ENCODE data around the gene MYL11. TPM values are rescaled to one million over a fixed set of nuclear protein-coding genes. Genes with fewer than 3 reads are reported as not detected.
"Not testable (repeated sequence)": the region's sequence is repeated elsewhere in the genome, so short reads cannot be mapped to it uniquely, and the experiment has no call there.

MYL11 gene, protein sequence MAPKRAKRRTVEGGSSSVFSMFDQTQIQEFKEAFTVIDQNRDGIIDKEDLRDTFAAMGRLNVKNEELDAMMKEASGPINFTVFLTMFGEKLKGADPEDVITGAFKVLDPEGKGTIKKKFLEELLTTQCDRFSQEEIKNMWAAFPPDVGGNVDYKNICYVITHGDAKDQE
- not detected for total RNA-seq
- long read RNA-seq, result 0 reads

DNA sequence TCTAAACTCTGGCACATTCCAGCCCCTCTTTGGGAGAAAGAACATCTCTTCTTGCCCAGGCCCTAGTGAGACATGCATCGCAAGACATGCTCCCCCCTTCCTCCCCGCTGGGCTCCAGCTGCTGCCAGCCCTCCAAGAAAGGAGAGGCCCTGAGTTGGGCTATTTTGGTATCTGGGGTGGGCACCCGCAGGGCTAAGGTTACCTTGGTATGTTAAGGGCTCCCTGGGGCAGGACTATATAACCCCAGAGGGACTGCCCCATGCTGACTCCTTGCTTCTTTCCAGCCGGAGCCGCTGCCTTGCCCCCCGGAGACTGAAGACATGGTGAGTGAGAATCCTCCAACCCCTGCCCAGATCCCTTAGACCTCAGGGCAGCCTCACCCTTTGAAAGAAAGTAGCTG, at the start of gene MYL11:
Gene MYL11, plus strand, starts transcription at position 265 of the 400 bp plus-strand sequence. Its CDS starts 56 bp downstream, at position 321.
- Histone ChIP-seq H3K4me3 (no peak within 1 kb of the TSS), H3K4me1 (peaks cover 25% of the 10 kb centered on the region), H3K27ac (no peak within 1 kb of the TSS), H3K36me3 (no peaks in the 10 kb centered on the region), H3K27me3 (ENCODE audit: low read depth) (no peaks in the 10 kb centered on the region), H3K9me3 (no peaks in the 10 kb centered on the region)
- no peak for DNase-seq
- no peak for ATAC-seq
- intact Hi-C loops (cut with DNase I), result no loop called here
- TF ChIP-seq, protein P1, sequence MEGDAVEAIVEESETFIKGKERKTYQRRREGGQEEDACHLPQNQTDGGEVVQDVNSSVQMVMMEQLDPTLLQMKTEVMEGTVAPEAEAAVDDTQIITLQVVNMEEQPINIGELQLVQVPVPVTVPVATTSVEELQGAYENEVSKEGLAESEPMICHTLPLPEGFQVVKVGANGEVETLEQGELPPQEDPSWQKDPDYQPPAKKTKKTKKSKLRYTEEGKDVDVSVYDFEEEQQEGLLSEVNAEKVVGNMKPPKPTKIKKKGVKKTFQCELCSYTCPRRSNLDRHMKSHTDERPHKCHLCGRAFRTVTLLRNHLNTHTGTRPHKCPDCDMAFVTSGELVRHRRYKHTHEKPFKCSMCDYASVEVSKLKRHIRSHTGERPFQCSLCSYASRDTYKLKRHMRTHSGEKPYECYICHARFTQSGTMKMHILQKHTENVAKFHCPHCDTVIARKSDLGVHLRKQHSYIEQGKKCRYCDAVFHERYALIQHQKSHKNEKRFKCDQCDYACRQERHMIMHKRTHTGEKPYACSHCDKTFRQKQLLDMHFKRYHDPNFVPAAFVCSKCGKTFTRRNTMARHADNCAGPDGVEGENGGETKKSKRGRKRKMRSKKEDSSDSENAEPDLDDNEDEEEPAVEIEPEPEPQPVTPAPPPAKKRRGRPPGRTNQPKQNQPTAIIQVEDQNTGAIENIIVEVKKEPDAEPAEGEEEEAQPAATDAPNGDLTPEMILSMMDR (IDR thresholded peaks at IDR 0.05), result no peak

DNA sequence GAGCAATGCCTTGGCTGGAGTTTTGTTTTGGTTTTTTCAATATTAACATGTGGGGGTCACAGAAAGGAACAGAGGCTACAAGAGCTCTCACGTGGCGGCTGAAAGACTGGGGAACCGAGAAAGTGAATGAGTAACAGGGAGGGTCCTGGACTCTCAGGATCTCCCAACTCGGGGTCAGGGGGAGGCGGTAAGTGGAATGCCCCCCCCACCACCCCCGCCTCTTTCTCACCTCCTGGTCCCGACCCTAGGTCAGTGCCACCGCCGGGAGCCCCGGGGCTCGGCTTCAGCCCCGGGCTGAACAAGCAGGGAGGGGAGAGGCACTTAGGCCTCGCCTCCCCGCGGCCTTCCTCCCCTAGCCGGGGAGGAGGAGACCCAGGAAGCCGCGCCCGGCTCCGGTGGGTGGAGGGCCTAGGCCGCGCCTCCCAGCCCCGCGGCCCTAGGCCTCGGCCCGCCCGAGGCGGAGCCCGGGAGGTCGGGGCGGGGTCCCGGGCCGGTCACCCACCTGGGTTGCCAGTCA, 40.1 kb upstream of the MYL11 start:
- H3K9me3 ChIP-seq; H3K4me1 ChIP-seq; H3K27me3 ChIP-seq (ENCODE audit: low read depth); intact Hi-C loops (cut with DNase I); H3K36me3 ChIP-seq: not testable (repeated sequence)
- ATAC-seq, result peak; percentile 98 to 99
- Histone ChIP-seq H3K4me3 (peak overlapping the region; percentile 64), H3K27ac (peak overlapping the region; percentile 88)
- peak; percentile 91 for DNase-seq

DNA sequence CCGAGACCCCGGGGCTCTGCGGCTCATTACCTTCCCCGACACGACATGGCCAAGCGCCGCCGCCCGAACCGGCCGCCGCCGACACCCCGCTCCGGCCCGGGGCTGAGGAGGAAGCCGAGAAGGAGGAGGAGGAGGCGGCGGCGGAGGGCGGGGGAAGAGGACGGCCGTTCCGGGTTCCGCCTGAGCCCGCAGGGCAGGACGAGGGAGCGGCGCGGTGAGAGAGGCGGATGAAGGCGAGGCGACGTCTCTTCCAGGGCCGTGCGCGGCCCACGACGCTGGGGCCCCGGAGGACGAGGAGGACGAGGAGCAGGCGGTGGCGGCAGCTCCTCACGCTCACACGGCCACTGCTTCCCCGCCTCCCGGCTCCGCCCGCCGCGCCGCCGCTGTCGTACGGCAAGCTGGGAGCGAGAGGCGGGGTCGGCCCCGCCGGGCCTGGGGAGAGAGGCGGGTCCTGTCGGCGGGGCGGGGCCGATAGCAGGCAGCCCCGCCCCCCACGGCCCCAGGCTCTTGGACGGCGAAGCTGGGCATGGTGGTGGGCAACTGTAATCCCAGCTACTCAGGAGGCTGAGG, 39.5 kb upstream of the MYL11 start:
- intact Hi-C loops (cut with DNase I); H3K27me3 ChIP-seq (ENCODE audit: low read depth); H3K9me3 ChIP-seq; H3K4me1 ChIP-seq; H3K36me3 ChIP-seq: not testable (repeated sequence)
- Histone ChIP-seq H3K4me3 (peak overlapping the region; percentile 64), H3K27ac (peak overlapping the region; percentile 88)
- ATAC-seq, result peak; percentile 97
- peak; percentile 92 for DNase-seq

DNA sequence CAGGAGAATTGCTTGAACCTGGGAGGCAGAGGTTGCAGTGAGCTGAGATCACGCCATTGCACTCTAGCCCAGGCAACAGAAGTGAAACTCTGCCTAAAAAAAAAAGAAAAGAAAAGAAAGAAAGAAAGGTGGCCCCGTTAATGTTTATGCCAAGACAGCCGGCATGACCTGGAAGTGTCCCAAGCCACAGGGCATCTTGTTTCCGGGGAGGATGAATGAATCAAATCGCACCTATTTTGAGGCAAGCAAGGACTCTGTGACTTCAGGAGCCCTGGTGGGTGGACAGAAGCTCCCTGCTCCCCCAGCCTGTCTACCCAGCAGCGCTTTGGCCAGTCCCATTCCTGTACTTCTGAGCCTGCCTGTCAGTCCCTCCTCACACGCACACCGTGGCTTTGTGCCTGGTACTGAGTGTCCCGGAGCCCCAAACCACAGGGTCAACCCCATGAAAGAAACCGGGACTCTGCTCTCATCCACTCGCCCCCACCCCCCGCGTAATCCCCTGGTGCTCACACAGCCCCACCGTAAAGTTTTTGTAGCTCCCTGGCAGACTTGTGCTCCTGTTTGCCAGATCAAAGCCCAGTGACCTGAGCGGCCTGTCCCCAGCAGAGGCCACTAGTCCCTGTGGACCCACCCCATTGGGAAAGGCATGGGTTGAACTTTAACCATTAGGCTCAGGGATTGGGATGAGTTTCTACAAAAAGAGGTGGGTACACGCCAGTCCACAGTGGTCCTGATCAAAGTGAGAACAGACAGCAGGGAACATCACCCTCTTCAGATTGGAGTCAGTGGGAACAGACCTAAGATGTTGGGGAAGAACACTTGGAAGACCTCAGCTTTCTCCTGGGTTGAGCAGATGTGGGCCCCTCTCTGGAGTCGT, 38.8 kb upstream of the MYL11 start:
- TF ChIP-seq, protein P1 (IDR thresholded peaks at IDR 0.05), result no peak
- DNase-seq, result no peak
- Histone ChIP-seq H3K4me3 (peak overlapping the region; percentile 64), H3K36me3 (no peaks in the 10 kb centered on the region), H3K4me1 (peaks cover 7% of the 10 kb centered on the region), H3K27ac (peak overlapping the region; percentile 88), H3K27me3 (ENCODE audit: low read depth) (no peaks in the 10 kb centered on the region), H3K9me3 (no peaks in the 10 kb centered on the region)
- intact Hi-C loops (cut with DNase I), result no loop called here
- ATAC-seq, result peak; percentile 9 to 13

DNA sequence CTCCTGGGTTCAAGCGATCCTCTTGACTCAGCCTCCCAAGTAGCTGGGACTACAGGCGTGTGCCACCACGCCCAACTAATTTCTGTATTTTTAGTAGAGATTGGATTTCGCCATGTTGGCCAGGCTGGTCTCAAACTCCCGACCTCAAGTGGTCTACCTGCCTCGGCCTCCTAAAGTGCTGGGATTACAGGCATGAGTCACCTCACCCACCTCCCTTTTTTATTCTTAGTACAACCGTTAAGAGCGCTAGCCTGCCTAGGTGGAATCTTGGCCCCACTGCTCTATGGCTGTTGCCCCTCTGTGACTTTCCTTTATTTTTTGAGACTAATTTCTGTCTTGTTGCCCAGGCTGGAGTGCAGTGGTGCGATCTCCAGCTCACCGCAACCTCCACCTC, 36.6 kb upstream of the MYL11 start:
- H3K27me3 ChIP-seq (ENCODE audit: low read depth); H3K36me3 ChIP-seq; DNase-seq; H3K27ac ChIP-seq; H3K4me1 ChIP-seq; intact Hi-C loops (cut with DNase I); H3K9me3 ChIP-seq; ATAC-seq; H3K4me3 ChIP-seq: not testable (repeated sequence)

DNA sequence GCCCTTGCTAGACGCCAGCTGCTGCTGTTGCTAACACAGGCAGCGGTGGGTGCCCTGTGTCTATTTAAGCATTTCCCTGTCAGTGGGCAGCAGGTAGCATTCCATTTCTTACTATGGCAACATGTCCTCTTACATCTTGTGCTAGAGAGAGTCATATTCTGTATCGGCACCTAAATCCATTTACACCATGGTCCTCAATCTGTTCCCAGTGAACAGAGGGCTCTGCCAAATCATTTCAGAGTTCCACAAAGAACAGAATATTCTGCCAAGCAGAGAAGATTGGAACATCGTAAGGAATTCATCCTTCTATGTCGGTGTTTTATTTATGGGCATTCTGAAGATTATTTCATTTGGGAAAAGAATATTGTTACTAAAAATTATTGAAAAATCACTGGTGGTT, 35.9 kb upstream of the MYL11 start:
- intact Hi-C loops (cut with DNase I); DNase-seq; H3K36me3 ChIP-seq; H3K4me3 ChIP-seq; H3K27ac ChIP-seq; H3K27me3 ChIP-seq (ENCODE audit: low read depth); H3K4me1 ChIP-seq; ATAC-seq; H3K9me3 ChIP-seq: not testable (repeated sequence)

DNA sequence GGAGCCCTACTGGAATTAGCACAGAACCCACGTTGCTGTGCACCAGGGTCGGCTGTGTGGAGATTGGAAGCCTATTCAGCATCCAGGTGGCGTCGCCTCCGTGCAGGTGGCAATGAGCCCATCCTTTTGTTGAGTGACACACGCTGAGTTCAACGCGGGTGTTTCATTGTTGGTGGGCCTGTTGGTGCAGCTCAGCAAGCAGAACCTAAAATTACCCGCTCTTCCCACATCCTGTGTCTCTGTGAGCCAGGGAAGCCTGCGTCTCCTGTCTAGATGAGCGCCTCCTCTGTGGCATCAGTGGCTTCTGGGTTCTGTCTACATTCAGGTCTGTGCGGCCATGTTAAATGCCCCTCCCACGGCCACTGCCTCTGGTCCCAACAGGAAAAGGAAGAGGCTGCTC, 34.0 kb upstream of the MYL11 start:
- no peak overlapping the region for H3K4me3 ChIP-seq
- peaks cover 5% of the 10 kb centered on the region for H3K4me1 ChIP-seq
- TF ChIP-seq, protein P1 (IDR thresholded peaks at IDR 0.05), result no peak
- intact Hi-C loops (cut with DNase I), result no loop called here
- H3K27ac ChIP-seq, result no peak overlapping the region
- no peaks in the 10 kb centered on the region for H3K27me3 ChIP-seq (ENCODE audit: low read depth)
- H3K36me3 ChIP-seq, result no peaks in the 10 kb centered on the region
- no peak for DNase-seq
- ATAC-seq, result no peak
- no peaks in the 10 kb centered on the region for H3K9me3 ChIP-seq

DNA sequence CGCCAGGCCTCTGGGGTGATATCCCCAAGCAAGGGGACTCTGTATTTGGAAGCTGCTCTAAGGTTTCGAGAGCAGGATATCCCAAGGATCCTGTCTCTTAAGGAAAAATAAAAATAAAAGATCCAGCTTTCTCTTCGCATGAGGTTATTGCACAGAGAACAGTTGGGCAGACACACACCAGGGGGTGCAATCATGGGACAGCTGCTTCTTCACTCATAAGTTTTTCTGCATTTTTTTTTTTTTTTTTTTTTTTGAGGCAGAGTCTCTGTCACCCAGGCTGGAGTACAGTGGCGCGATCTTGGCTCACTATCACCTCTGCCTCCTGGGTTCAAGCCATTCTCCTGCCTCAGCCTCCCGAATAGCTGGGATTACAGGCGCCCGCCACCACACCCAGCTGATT, 32.6 kb upstream of the MYL11 start:
- ATAC-seq; H3K36me3 ChIP-seq; intact Hi-C loops (cut with DNase I); H3K27me3 ChIP-seq (ENCODE audit: low read depth); H3K4me3 ChIP-seq; H3K27ac ChIP-seq; DNase-seq; H3K9me3 ChIP-seq; H3K4me1 ChIP-seq: not testable (repeated sequence)

All from lower lobe of right lung (tissue), 2 donors.